ENCODE measurements around the gene FRRS1L.

GRCh38 chr9:109161471-109161870 is 5.6 kb downstream of the FRRS1L start:
- no peak for TF ChIP-seq CTCF (IDR thresholded peaks at IDR 0.05)
- TF ChIP-seq POLR2A (IDR thresholded peaks at IDR 0.05) = no peak
- no peak for TF ChIP-seq POLR2AphosphoS5 (IDR thresholded peaks at IDR 0.05)
